NB4 (cell line): ENCODE measurements around the gene IQCN.

Experiments
- DNase-seq: peaks from one replicate; pipeline ENCODE4 v3.0.0; 2010; ENCODE audit warnings: low read depth
- H3K4me3 ChIP-seq: one replicate; pipeline ENCODE4 v1.5.1; 2011; ENCODE audit warnings: mild to moderate bottlenecking, low read depth, low read length, moderate library complexity
- CTCF ChIP-seq: IDR thresholded peaks from one replicate; pipeline ENCODE4 v1.5.1; 2012; ENCODE audit warnings: low read depth, low read length
- MYC ChIP-seq: IDR thresholded peaks from 2 replicates; pipeline ENCODE4 v1.6.1; 2011; ENCODE audit warnings: low read depth, low read length
- POLR2A ChIP-seq: IDR thresholded peaks from 2 replicates; pipeline ENCODE4 v1.6.1; 2011; ENCODE audit warnings: mild to moderate bottlenecking; ENCODE audit not compliant: insufficient read length; ENCODE audit errors: extremely low read depth
- TF ChIP-seq, protein P1 (sequence below): IDR thresholded peaks from 2 replicates; pipeline ENCODE4 v1.6.1; 2011; ENCODE audit warnings: low read depth, low read length

Gene IQCN

GRCh38 chr19:18220632-18221275 is 53.5 kb downstream of the IQCN start:
- no peak for DNase-seq
- TF ChIP-seq MYC: no peak
- no peak for TF ChIP-seq CTCF
- TF ChIP-seq POLR2A: no peak
- TF ChIP-seq, protein P1, sequence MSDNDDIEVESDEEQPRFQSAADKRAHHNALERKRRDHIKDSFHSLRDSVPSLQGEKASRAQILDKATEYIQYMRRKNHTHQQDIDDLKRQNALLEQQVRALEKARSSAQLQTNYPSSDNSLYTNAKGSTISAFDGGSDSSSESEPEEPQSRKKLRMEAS: no peak
- no peak overlapping the region for H3K4me3 ChIP-seq

DNA sequence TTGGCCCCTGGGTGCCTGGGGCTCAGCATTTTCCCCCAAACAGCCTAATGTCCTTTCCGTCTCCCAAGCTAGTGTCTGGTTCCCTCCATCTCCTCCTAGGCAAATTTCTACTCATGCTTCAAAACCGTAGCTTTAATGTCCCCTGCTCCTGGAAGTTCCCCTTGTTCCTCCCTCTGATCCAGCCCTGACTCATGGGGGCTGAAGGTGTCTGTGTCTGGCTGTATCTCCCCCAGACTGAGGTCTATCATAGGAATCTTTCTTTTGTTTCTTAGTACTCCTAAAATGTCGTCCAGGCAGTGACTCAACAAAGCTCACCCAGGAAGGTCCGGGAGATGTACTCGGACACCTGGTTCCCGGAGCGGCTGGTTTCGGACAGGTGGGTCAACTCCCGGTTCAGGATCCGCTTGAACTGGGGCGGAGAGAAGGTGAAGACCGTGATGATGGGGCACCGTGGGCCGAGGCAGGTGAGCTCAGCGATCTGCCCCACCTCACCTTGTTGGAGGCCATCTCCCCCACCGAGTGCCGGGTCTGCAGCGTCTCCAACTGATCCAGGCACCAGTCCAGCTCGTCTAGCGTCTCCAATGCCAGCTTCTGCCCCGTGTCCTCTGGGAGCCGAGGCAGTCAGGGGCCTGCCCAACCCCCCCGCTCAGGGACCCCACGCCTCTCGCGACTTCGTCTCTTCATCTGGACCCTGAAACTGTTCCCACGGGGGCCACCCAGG is 54.2 kb downstream of the IQCN start:
- DNase-seq: no peak
- H3K4me3 ChIP-seq: no peak overlapping the region

GRCh38 chr19:18218600-18218999 is 55.7 kb downstream of the IQCN start:
- TF ChIP-seq MYC (no peak), POLR2A (no peak)
- no peak for DNase-seq
- no peak overlapping the region for H3K4me3 ChIP-seq

More for the DNA sequence above, 54.2 kb downstream of the IQCN start:
- TF ChIP-seq MYC: no peak
- no peak for TF ChIP-seq POLR2A
- TF ChIP-seq, protein P1: no peak
- no peak for TF ChIP-seq CTCF

DNA sequence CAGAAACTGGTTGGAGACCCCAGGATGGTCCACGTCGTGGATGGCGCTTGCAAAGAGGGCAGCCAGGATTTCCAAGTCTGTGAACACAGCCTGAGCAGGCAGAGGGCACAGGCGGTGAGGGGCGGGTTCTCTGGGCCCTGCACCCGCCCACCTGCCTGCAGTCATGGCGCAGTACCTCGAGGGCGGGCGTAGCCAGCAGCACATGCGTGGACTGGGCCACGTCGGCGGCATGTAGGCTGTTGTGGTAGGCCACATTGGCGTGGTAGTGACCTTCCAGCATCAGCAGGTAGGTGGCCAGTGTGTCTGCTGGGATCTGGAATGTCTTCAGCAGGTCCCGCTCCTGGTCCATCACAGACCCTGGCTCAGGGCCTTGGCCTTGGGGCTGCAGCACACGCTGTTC is 56.1 kb downstream of the IQCN start:
- DNase-seq: no peak
- H3K4me3 ChIP-seq: no peak overlapping the region
- TF ChIP-seq MYC (no peak), CTCF (no peak), POLR2A (no peak)
- TF ChIP-seq, protein P1: no peak

DNA sequence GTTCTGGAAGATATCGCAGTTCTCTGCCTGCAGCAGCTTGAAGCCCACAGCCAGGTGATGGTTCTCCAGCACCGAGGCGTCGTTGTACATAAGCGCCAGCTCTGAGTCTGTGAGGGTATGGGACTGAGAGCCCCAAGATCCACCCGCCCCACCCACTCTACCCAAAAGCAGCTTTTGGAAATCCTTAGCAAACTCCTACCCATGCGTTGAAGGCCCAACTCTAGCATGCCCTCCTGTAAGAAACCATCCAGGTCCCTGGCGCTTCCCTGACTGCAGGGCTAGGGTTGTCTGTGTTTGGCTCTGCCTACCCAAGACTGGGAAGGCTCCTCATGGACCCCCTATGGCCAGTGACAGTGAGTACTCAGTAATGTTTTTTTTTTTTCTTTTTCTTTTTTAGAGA is 57.5 kb downstream of the IQCN start:
- no peak for DNase-seq
- TF ChIP-seq POLR2A (no peak), CTCF (no peak), MYC (no peak)
- TF ChIP-seq, protein P1: no peak

GRCh38 chr19:18214779-18215433 is 59.3 kb downstream of the IQCN start:
- TF ChIP-seq CTCF: no peak
- TF ChIP-seq, protein P1: no peak
- TF ChIP-seq POLR2A: no peak
- TF ChIP-seq MYC: no peak
- DNase-seq: no peak
- H3K4me3 ChIP-seq: no peak overlapping the region

More for the DNA sequence above, 57.5 kb downstream of the IQCN start:
- no peak overlapping the region for H3K4me3 ChIP-seq
